AG10803 (cell line): ENCODE data around the gene KIRREL1.

Source experiments
- DNase-seq: peaks from one replicate; pipeline ENCODE4 v3.0.0; 2010; ENCODE audit warnings: low read depth
- H3K4me3 ChIP-seq: 2 replicates; pipeline ENCODE4 v1.5.1; 2011; ENCODE audit warnings: mild to moderate bottlenecking, low read length, control low read depth
- CTCF ChIP-seq: conservative IDR thresholded peaks from 2 replicates; pipeline ENCODE4 v1.5.1; 2011; ENCODE audit warnings: mild to moderate bottlenecking, low read length, control low read depth, inconsistent platforms

KIRREL1 gene

GRCh38 chr1:157955221-157955620 is 38.2 kb upstream of the KIRREL1 start:
- no peak for TF ChIP-seq CTCF
- no peak overlapping the region for H3K4me3 ChIP-seq
- DNase-seq, result no peak

- no peak overlapping the region for H3K4me3 ChIP-seq
- TF ChIP-seq CTCF, result no peak
- no peak for DNase-seq
Measured at GRCh38 chr1:157955857-157956256, 37.6 kb upstream of the KIRREL1 start.

- no peak for TF ChIP-seq CTCF
- DNase-seq, result no peak
- H3K4me3 ChIP-seq, result no peak overlapping the region
Measured at GRCh38 chr1:157956732-157957131, 36.7 kb upstream of the KIRREL1 start.

- H3K4me3 ChIP-seq, result no peak overlapping the region
- TF ChIP-seq CTCF, result no peak
- no peak for DNase-seq
Measured at GRCh38 chr1:157958263-157958662, 35.2 kb upstream of the KIRREL1 start.

GRCh38 chr1:157959750-157960149 is 33.7 kb upstream of the KIRREL1 start:
- TF ChIP-seq CTCF, result no peak
- no peak overlapping the region for H3K4me3 ChIP-seq
- no peak for DNase-seq

- TF ChIP-seq CTCF, result no peak
- no peak for DNase-seq
- H3K4me3 ChIP-seq, result no peak overlapping the region
Measured at GRCh38 chr1:157960773-157961172, 32.7 kb upstream of the KIRREL1 start.

GRCh38 chr1:157961805-157962762 is 31.4 kb upstream of the KIRREL1 start:
- TF ChIP-seq CTCF, result no peak
- H3K4me3 ChIP-seq, result no peak overlapping the region
- DNase-seq, result peak; percentile 68
